Neural cell (in vitro differentiated cells): ENCODE measurements around the gene ACADM. TPM values are rescaled to one million over a fixed set of nuclear protein-coding genes. Genes with fewer than 3 reads are reported as not detected.

ENCODE experiments used
- polyA plus RNA-seq: library from polyadenylated mRNA; depleted of rRNA; stranded (reverse); fragments of >200 nt; gene quantifications from 2 replicates; pipeline ENCODE4 v1.2.3, GENCODE V29; 2014
- small RNA-seq, 3 experiments: library from RNA; depleted of rRNA; stranded (forward); fragments of <200 nt; gene quantifications; one replicate each; pipeline ENCODE3, GENCODE V24; 2012

ACADM gene
- polyA plus RNA-seq, 1 donor from 2014 or later: 230 TPM

Small RNAs within 50 kb of the gene (small RNA-seq; reads per million reads assigned to genes)
- gene SNORD45A (0 reads per million in 3 experiments), gene SNORD45B (0 reads per million in 3 experiments), gene SNORD45C (0 reads per million in 3 experiments)

Other genes with a start within 250 kb of the ACADM start
- 44.5 and 53.0 TPM in 2 replicates for gene SLC44A5, start 113.6 kb upstream of the ACADM start, polyA plus RNA-seq
- 120 and 132 TPM in 2 replicates for gene RABGGTB, start 61.5 kb downstream of the ACADM start, polyA plus RNA-seq
- gene MSH4, start 72.2 kb downstream of the ACADM start, polyA plus RNA-seq: 0.43 and 0.48 TPM in 2 replicates
- not detected in 2 replicates for gene ASB17, start 207.7 kb downstream of the ACADM start, polyA plus RNA-seq